RWPE1 (cell line): ENCODE data around the gene SRGAP1.

Source experiments
- CTCF ChIA-PET: fragments of 350-600 bp; sonication (Branson Sonifier 250); formaldehyde crosslinking; extraction: SDS; loops from one replicate; lab custom pipeline; 2021; lab: Yijun Ruan, JAX
- POLR2A ChIA-PET: fragments of 400-600 bp; formaldehyde crosslinking; extraction: SDS; loops from one replicate; lab custom pipeline; 2020; ENCODE audit warnings: antibody characterized with exemption; ENCODE audit not compliant: low non-redundant PET; lab: Yijun Ruan, JAX
- DNase-seq: peaks from one replicate; pipeline ENCODE4 v3.0.0; 2012; ENCODE audit warnings: low spot score
- H3K27ac ChIP-seq: fragments of 450-650 bp; 2 replicates; pipeline ENCODE4 v1.5.1; 2017
- CTCF ChIP-seq: fragments of 450-650 bp; conservative IDR thresholded peaks from 2 replicates; pipeline ENCODE4 v1.5.1; 2017; ENCODE audit warnings: low read depth, mild to moderate bottlenecking

The SRGAP1 gene

GRCh38 chr12:64019101-64019500, 174.6 kb downstream of the SRGAP1 start:
- CTCF ChIA-PET, result no interaction called here
- DNase-seq, result no peak
- H3K27ac ChIP-seq, result no peak overlapping the region
- TF ChIP-seq CTCF, result no peak
- POLR2A ChIA-PET, result no interaction called here

- ChIA-PET POLR2A (no interaction called here), CTCF (interaction anchor here (0.6 kb wide), 1 partner anchor 152 kb away, joined by 4 read pairs; no protein-coding TSS in a partner anchor)
- DNase-seq, result no peak
- no peak for TF ChIP-seq CTCF
- no peak overlapping the region for H3K27ac ChIP-seq
These were observed 175.2 kb downstream of the SRGAP1 start for GRCh38 chr12:64019654-64020053.

GRCh38 chr12:64025174-64025958, 180.9 kb downstream of the SRGAP1 start:
- H3K27ac ChIP-seq, result no peak overlapping the region
- POLR2A ChIA-PET, result no interaction called here
- DNase-seq, result no peak
- CTCF ChIA-PET, result no interaction called here
- TF ChIP-seq CTCF, result no peak

GRCh38 chr12:64027311-64027710, 182.8 kb downstream of the SRGAP1 start:
- DNase-seq, result no peak
- TF ChIP-seq CTCF, result no peak
- no peak overlapping the region for H3K27ac ChIP-seq
- CTCF ChIA-PET, result no interaction called here
- POLR2A ChIA-PET, result no interaction called here

GRCh38 chr12:64028541-64028940, 184.0 kb downstream of the SRGAP1 start:
- ChIA-PET CTCF (no interaction called here), POLR2A (no interaction called here)
- DNase-seq, result no peak
- H3K27ac ChIP-seq, result no peak overlapping the region
- no peak for TF ChIP-seq CTCF

- ChIA-PET CTCF (interaction anchor here (0.6 kb wide), 1 partner anchor 88 kb away, joined by 3 read pairs; no protein-coding TSS in a partner anchor), POLR2A (no interaction called here)
- no peak for DNase-seq
- TF ChIP-seq CTCF, result no peak
- no peak overlapping the region for H3K27ac ChIP-seq
These were observed 184.7 kb downstream of the SRGAP1 start for GRCh38 chr12:64029013-64029857.
